Stimulated activated CD4-positive, alpha-beta T cell treated with anti-CD3 and anti-CD28 coated beads, Interleukin-2, amount 100 ng/mL, for 24 hours (primary cell): Measurements from ENCODE around the gene NOC3L.
"Not testable (repeated sequence)": the region's sequence is repeated elsewhere in the genome, so short reads cannot be mapped to it uniquely, and the experiment has no call there.

ENCODE experiments used
- DNase-seq, 2 donors: peaks; one replicate each; pipeline ENCODE4 v3.0.0-alpha.2; 2020

NOC3L gene, protein sequence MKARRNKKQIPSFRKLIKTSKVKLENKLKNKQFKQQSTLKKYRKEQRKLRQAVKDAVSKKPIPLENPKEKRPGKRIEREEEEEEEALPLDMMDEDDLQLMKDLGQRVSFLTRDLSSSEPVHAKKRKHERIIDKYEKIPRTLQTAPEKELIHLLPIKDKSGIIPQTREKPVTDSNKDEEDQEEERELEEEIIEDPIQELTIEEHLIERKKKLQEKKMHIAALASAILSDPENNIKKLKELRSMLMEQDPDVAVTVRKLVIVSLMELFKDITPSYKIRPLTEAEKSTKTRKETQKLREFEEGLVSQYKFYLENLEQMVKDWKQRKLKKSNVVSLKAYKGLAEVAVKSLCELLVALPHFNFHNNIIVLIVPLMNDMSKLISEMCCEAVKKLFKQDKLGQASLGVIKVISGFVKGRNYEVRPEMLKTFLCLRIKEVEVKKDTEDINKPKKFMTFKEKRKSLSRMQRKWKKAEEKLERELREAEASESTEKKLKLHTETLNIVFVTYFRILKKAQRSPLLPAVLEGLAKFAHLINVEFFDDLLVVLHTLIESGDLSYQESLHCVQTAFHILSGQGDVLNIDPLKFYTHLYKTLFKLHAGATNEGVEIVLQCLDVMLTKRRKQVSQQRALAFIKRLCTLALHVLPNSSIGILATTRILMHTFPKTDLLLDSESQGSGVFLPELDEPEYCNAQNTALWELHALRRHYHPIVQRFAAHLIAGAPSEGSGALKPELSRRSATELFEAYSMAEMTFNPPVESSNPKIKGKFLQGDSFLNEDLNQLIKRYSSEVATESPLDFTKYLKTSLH

DNA sequence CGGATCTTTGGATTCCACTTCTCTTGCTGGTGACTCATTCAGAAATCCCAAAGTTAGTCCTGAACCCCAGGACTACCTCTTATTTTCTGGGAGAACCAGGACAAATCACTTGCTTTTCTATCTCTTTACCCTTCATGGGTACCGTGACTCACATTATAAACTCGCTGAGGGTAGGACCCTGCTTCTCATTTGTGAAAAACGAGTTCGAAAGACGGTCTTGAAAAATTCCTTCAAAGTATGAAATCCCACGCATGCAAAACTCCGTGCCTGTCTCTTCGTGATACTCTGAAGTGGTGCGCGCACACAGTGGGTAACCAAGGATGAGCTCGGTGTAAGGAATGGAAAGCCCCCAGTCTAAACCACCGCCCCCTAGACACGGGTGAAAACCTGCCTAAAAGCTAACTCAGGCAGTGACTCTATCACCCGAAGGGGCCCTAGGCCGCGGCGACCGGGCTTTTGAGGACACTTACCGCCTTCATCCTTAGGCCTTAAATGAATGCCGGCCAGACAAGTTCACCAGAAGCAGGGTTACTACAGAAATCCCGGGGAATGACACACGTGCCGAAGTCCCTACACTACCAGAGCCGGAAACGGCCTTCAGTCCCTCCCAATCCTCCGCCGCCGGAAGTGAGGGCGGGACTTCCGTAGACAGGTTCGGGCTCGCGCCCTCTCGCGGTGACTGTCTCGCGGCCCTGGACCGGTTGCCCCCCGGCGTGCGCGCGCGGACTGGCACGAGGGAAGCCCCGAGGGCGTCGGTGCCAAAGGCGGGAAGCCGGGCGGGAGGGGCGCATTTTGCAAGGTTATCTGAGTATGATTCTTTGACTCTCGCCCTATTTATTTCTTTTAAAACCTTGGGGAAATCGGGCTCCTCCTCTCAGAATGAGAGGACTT is at the start of gene NOC3L:
Gene NOC3L (minus strand): TSS at position 580 of the 891 bp plus-strand sequence. CDS start 101 bp downstream, at position 479.
- peak; percentile 98 for DNase-seq

DNA sequence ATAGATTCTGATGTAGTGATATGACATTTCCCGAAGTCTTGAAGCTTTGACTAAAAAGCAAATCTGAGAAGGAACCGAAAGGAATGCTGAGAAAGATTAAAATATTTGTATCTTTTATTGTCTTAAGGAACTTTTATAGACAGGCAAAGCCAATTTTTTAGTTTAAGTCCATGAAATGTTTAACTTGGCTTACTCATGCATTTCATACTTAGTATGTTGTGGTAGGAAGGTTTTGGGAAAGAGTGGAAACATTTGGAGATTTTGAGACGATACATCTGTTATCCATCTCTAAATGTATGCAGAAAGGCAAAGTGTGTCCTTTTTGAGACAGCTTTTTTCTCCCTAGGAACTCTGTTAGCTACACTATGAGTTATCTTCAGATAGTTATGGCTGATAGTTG is 49.7 kb upstream of the NOC3L start:
- DNase-seq = no peak

DNA sequence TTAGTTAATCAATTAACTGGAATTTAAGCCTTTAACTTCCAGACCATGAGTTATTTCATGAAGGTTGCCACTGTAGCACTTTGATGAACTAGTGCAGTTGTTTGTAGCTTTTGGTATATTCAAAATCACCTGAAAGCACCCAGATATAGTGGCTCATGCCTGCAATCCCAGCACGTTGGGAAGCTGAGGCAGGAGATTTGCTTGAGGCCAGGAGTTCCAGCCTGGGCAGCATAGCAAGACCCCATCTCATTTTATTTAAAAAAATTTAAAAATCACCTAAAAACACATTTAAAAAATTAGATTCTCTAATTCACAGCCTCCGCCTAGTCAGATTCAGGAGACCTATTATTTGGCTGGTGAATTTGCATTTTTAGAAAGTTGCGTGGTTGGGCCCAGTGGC is 48.6 kb upstream of the NOC3L start:
- DNase-seq = no peak

DNA sequence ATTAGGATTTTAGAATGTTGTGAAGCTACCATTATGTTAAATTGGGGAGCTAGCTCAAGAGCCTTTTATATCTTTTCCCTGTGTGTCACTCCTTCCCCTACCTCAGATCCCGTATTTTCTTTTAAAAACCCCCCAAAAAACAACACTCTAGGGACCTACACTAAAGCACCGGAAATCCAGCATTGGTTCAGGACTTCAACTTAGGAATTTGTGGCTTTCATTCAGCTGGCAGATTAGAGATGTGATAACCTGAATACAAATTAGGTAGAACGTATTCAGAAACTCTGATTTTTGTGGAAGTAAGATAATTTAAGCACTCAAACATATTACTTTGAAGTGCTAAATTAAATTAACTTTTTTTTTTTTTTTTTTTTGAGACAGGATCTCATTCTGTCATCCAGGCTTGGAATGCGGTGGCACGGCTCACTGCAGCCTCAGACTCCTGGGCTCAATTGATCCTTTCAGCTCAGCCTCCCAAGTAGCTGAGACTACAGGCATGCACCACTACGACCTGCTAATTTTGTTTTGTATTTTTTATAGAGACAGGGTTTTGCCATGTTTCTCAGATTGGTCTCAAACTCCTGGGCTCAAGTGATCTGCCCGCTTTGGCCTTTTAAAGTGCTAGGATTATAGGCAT is 46.4 kb upstream of the NOC3L start:
- no peak for DNase-seq

DNA sequence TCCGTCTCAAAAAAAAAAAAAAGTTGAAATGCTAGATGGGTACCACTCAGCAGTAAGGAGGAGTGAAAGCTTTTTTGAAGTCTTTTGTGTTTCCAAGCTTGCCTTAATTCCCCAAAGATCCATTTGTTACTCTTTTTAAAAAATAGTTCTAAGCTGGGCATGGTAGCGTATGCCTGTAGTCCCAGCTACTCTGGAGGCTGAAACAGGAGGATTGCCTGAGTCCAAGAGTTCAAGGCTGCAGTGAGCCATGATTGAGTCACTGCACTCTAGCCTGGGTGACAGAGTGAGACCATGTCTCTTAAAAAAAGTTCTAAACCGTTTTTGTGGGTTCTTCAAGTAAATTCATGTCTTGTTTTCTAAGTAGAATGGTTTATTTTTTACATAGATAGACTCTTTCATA is 44.9 kb upstream of the NOC3L start:
- DNase-seq = no peak

DNA sequence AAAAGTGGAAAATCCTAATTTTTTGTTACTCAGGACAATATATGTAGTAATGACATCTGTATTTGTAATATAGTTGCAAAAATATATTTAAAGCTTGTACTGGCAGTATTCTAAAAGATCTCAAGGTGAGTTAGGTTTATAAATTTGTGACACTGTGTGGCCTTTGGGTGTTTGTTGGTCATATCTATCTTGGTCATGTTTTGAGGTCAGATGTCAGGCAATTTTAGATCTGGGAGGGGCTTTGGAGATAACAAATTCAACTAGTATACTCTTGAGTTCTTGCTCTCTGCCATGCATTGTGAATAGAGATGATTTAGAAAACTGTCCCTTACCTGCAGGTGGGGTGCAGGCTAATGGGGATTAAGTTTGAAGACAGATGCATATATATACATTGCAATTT is 42.7 kb upstream of the NOC3L start:
- DNase-seq = no peak

DNA sequence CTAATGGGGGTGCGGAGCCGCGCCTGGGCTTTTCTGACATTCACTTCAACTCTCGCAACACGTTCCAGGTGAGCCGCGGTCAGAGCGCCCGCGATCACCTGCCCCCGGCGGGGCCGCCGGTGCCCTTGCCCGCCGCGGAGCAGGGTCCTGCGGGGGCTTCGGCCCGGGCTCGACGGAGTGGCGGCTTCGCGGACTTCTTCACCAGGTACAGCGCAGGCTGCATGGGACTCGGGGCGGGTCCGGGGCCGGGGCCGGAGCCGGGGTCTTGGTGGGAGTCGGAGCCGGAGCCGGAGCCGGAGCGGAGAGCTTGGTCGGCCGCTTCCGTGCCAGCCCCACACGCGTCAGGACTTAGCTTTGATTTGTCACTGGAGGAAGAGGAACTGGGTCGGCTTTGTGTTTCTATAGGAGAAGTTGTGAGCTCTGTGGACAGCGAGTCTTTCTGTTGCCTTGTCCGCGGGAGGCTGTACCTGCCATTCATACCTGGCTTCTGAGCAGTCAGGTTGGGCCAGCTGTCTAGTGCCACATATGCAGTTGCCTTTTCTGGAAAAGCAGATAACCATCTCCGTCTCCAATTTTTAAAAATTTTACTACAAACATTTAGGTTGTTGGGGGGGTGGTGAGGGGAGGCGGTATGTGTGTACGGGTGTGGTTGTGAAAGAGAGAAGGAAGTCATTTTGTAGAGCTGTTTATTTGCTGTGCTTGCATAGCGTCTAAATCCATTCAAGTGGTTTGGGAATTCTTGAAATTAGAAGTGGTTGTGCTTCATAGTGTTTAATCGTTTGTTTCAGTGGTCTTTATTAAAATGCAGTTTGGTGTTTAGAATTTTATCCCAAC is 40.9 kb upstream of the NOC3L start:
- peak; percentile 18 to 25 for DNase-seq

DNA sequence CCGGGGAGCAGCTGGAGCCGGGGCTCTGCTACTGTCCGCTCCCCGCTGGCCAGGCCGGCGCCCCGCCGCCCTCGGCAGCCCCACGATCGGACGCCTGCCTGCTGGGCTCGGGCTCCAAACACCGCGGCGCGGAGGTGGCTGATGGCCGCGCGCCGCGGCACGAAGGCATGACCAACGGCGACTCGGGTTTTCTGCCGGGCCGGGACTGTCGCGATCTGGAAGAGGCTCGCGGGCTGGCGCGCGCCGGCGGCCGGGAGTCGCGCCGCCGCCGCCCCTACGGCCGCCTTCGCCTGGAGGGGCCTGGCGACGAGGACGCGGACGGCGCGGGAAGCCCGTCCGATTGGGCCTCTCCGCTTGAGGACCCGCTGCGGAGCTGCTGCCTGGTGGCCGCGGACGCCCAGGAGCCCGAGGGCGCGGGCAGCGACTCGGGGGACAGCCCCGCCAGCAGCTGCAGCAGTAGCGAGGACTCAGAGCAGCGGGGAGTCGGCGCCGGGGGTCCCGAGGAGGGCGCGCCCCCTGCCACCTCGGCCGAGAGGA is 40.2 kb upstream of the NOC3L start:
- DNase-seq = peak in 1 of 2 donors; percentile 28

DNA sequence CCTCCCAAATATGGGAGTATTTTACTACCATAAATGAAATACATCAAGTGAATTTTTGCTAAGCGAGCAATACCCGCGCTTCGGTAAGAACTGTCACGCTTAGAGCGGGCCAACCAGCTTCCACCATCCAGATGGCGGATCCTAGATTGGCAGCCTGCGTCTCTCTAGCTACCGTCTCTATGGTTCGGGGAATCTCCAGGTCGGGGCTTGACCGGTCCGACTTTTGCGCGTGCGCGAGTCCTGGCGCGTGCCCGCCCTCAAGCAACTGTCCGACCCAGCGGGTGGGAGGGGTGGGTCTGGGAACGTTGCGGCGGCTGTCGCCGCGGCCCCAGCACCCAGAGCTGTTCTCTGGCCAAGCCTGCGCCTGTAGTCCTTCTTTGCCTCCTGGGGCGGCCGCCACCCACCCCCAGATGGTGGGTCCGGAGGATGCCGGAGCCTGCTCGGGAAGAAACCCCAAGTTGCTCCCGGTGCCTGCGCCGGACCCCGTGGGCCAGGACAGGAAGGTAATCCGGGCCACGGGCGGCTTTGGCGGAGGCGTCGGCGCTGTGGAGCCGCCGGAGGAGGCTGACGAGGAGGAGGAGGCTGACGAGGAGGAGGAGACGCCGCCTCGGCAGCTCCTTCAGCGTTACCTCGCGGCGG is 39.6 kb upstream of the NOC3L start, which contains the start of gene TBC1D12:
Gene TBC1D12 (plus strand): TSS at position 338 of the 639 bp plus-strand sequence. CDS start 73 bp downstream, at position 411.
- peak; percentile 19 to 47 for DNase-seq

DNA sequence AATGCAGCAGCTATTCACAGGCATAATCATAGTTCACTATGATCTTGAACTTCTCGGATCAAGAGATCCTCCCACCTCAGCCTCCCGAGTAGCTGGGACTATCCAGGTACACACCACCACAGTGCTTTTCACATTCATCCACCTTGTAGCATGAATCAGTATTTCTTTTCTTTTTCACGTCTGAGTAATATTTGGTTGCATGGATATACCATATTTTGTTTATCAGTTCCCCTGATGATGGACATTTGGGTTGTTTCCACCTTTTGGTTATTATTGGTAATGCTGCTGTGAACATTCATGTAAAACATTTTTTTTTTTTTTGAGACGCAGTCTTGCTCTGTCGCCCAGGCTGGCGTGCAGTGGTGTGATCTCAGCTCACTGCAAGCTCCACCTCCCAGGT is 36.0 kb upstream of the NOC3L start:
- no peak for DNase-seq

DNA sequence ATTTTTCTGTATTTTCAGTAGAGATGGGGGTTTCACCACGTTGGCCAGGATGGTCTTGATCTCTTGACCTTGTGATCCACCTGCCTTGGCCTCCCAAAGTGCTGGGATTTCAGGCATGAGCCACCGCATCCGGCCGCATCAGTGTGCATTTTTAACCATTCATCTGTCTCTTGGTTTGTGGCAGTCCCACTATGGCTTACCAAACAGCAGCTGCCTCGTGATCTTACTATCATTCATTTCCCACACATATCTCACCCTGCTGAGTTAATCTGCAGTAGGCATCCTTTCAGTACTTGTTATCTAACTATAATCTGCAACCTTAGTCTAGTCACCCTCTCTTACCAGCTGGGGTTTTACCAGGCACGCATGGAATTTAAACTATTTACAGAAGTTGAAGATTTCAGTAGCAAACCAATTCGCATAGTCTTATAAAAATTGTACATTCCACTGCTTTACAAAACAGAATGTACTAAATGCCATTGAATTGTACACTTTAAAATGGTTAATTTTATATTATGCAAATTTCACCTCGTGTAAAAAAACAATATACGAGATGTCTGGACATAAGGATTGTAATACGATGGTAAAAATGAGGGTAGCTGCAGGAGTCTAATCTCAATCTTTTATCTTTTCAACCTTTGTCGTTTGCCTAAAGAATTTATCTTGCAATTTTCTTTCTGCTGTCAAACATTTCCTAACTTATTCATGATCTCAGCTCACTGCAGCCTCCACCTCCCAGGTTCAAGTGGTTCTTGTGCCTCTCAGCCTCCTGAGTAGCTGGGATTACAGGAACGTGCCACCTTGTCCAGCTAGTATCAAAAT is 35.0 kb upstream of the NOC3L start:
- no peak for DNase-seq

DNA sequence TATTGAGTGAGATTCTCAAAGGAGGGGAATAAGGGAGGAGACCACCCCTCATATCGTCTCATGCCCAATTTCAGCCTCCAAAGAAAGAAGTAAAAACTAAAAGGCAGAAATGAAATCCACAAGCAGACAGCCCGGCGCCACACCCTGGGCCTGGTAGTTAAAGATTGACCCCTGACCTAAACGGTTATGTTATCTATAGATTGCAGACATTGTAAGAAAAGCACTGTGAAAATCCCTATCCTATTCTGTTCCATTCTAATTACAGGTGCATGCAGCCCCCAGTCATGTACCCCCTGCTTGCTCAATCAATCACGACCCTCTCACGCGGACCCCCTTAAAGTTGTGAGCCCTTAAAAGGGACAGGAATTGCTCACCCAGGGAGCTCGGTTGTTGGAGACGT is 29.4 kb upstream of the NOC3L start:
- not testable (repeated sequence) for DNase-seq

DNA sequence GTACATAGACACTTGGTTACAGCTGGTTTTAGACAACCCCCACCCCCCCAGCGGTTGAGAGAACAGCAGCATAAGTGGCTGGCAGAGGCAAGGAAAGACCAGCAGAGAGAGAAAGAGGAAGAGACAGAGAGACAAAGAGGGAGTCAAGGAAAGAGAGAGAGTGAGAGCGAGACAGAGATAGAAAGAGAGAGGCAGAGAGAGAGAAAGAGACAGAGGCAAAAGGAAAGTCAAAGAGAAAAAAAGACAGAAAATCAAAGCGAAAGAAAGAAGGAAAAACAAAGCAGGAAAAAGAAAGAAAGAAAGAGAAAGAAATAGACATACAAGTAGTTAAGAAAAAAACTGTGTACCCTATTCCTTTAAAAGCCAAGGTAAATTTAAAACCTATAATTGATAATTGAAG is 23.0 kb upstream of the NOC3L start:
- not testable (repeated sequence) for DNase-seq

DNA sequence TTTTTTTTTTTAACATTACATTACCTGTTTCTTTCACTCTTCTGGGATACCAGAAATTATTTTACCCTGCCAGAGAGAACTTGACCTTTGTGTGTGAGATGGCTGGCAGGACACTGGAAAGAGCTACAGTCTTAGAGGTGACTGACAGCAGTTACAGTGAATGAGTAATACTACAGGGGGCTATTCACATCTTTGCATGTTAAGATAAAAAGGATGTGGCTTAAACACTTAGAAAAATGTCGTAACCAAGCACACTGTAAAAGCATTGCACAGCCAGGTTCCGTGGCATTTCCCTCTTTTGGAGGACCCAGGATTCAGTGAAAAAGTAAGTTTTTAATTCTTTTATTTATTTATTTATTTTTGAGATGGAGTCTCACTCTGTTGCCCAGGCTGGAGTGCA is 20.8 kb upstream of the NOC3L start:
- no peak for DNase-seq

DNA sequence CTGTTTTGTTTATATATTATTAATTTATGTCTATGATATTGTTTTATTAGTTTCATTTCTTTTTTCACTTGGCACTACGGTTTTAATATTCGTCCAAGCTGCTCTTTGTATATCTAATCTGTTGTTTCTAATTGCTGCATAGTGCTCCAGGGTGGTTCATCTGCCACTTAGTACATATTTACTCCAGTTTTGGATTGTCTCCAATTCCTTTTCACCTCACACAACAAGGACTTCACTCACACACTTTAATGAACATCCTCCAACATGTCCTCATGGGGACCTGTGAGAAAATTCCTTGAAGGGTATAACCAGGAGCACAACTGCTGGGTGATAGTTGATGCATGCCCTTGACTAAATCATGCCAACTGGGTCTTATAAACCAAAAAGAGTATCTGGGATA is 14.1 kb upstream of the NOC3L start:
- no peak for DNase-seq

DNA sequence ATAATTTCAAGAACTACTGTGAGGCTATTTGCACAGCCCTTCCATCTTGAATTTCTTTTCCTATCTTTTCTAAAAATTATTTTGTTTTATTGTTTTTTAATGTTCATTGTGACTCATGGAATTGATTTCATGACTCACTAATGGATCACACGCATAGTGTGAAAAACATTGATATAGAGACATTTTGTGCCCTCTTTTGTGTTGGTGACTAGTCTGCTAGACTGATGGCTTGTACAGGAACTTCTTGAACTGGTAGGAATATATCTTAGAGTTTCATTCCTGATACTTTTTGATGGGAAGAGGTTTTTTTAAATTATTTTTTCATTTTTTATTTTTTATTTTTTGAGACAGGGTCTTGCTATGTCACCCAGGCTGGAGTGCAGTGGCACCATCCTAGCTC is 12.6 kb upstream of the NOC3L start:
- DNase-seq = no peak

DNA sequence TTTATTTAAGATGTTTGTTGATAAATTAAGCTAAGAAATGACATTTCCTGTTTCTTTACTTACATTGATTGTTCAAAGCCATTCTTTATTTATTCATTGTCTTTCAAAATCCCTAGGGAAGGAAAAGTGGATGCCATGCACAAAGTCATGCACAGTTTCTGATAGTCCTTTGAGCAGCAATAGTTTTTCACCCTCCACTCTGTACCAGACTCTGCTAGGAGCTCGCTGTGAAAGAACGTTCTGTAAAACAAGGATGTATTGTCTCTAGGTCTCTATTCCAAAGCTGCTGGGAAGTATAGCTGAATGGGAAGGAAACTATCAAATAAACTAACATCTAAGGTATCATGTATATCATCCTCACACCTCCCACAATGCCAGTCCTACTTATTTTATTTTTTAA is 7.8 kb upstream of the NOC3L start:
- no peak for DNase-seq

DNA sequence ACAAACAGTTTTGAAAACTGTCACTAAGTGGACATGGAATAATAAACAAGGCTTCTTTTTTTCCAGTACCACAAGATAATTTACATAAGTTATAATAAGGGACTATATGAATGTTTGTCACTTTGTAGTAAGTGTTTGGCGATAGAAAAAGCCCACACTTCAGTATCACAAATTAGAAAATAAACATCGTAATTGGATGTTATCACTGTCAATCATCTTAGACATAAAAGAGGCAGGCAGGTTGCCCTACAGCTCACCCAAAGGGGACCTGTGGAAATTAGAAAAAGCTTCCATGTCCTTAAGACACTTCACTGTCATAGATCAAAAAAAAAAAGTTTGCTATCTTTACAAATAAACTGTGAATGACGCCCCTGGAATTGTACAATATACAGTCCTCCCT is 3.6 kb upstream of the NOC3L start:
- no peak for DNase-seq

DNA sequence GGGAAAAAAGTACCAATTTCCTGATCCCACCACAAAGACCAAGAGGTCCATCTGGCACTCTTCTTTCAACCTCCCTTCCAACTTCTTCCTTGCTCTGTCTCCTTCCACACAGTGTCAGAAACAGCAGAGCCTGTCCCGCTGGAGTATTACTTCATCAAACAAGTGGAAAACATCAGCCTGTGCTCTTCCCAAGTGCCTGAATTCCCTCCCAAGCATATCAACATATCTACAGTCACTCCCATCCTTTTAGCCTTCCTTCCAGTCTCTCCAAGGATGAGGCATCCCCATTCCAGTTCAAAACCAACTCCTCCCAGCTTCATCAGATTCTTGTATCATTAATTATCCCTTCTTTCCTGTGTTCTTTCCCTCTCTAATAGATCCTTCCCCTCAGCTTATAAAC is 1.7 kb upstream of the NOC3L start:
- no peak for DNase-seq

DNA sequence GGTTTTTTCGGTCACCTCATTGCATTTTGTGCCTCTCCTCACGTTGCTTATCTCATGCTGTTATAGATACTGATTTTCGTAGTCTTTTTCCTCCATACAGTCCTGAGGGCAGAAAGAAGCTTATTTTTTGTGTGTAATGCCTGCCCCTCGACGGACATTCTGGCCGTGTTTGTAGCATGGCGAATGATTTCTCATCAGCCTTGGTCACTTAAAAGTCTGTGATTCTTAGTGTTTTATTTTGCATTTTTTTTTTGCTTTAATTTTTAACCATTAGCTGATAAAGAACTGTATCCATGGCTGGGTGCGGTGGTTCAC is 469 bp upstream of the NOC3L start:
- DNase-seq = no peak
